Gastroesophageal sphincter (tissue), 3 donors: ENCODE measurements around the gene CDC7.

ENCODE experiments used
- EP300 ChIP-seq: sonication (generic); formaldehyde crosslinking; IDR thresholded peaks from one replicate; pipeline ENCODE4 v1.6.1; 2017; ENCODE audit warnings: antibody characterized with exemption, mild to moderate bottlenecking
- POLR2A ChIP-seq, 2 donors: fragments of 450-650 bp; IDR thresholded peaks; one replicate each; pipeline ENCODE4 v1.6.1; 2017; ENCODE audit warnings: antibody characterized with exemption in 2 of 2, mild to moderate bottlenecking in 2 of 2, moderate library complexity in 1 of 2
- POLR2AphosphoS5 ChIP-seq: sonication (generic); formaldehyde crosslinking; IDR thresholded peaks from one replicate; pipeline ENCODE4 v1.6.1; 2017; ENCODE audit warnings: antibody characterized with exemption
- TF ChIP-seq, protein P1 (sequence below), 4 experiments: fragments of 200-600 bp in 2 of 4; fragments of 450-650 bp in 2 of 4; sonication (generic) in 1 of 4; IDR thresholded peaks; one replicate each; pipeline ENCODE4 v1.5.1; 2017 to 2019; ENCODE audit warnings: antibody characterized with exemption in 4 of 4, mild to moderate bottlenecking in 2 of 4, moderate library complexity in 2 of 4

DNA sequence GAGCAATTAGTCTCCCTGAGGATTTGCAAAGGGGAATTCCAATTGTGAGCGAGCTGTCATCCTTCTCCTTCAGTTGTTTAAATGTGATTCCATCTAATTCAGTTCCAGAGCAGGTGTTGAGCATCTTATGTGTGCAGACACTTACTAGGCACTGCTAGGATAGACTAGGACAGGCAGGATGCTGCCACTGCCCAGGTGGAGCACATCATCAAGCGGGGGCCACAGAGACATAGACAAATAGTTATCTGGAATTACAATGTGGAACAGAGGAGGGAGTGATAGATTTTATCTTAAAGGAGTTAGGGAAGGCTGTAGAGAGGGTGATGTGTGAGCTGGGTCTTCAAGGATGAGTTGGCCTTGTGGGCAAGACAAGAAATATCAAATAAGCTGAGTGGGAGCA, 55.9 kb downstream of the CDC7 start:
- TF ChIP-seq EP300 (no peak), POLR2A (IDR thresholded peaks at IDR 0.05) (no peak), POLR2AphosphoS5 (no peak)
- TF ChIP-seq, protein P1, sequence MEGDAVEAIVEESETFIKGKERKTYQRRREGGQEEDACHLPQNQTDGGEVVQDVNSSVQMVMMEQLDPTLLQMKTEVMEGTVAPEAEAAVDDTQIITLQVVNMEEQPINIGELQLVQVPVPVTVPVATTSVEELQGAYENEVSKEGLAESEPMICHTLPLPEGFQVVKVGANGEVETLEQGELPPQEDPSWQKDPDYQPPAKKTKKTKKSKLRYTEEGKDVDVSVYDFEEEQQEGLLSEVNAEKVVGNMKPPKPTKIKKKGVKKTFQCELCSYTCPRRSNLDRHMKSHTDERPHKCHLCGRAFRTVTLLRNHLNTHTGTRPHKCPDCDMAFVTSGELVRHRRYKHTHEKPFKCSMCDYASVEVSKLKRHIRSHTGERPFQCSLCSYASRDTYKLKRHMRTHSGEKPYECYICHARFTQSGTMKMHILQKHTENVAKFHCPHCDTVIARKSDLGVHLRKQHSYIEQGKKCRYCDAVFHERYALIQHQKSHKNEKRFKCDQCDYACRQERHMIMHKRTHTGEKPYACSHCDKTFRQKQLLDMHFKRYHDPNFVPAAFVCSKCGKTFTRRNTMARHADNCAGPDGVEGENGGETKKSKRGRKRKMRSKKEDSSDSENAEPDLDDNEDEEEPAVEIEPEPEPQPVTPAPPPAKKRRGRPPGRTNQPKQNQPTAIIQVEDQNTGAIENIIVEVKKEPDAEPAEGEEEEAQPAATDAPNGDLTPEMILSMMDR (IDR thresholded peaks at IDR 0.05) = no peak
